ENCODE data around the gene ARSJ. TPM values are rescaled to one million over a fixed set of nuclear protein-coding genes. Genes with fewer than 3 reads are reported as not detected.
A peak's percentile ranks its signal among the peaks of the same experiment; 100 is the strongest.

ARSJ gene
- 4.3 TPM for total RNA-seq
- 1 to 10 TPM; 2.4 to 6.9 (median 4.5) TPM for polyA plus RNA-seq (ENCODE audit: insufficient read depth in 1 of 8, insufficient read length in 8 of 8, low replicate concordance in 1 of 8)
- long read RNA-seq, donor 1: 0 reads
- long read RNA-seq, donor 2, full-length matches to known transcripts: 1 of 1 reads
- long read RNA-seq, donor 2, partial matches to known transcripts: 0 of 1 reads
- long read RNA-seq, donor 2, other reads (novel, unspliced or antisense): 0 of 1 reads
- long read RNA-seq, donor 3, full-length matches to known transcripts: 1 of 1 reads
- long read RNA-seq, donor 3, partial matches to known transcripts: 0 of 1 reads
- long read RNA-seq, donor 3, other reads (novel, unspliced or antisense): 0 of 1 reads
- long read RNA-seq, donor 4: 0 reads
- long read RNA-seq, donor 5, full-length matches to known transcripts: 2 of 2 reads
- long read RNA-seq, donor 5, partial matches to known transcripts: 0 of 2 reads
- long read RNA-seq, donor 5, other reads (novel, unspliced or antisense): 0 of 2 reads
- long read RNA-seq, donor 6, full-length matches to known transcripts: 2 of 2 reads
- long read RNA-seq, donor 6, partial matches to known transcripts: 0 of 2 reads
- long read RNA-seq, donor 6, other reads (novel, unspliced or antisense): 0 of 2 reads
- long read RNA-seq, donor 7, full-length matches to known transcripts: 1 of 1 reads
- long read RNA-seq, donor 7, partial matches to known transcripts: 0 of 1 reads
- long read RNA-seq, donor 7, other reads (novel, unspliced or antisense): 0 of 1 reads
- long read RNA-seq, donor 8, full-length matches to known transcripts: 1 of 1 reads
- long read RNA-seq, donor 8, partial matches to known transcripts: 0 of 1 reads
- long read RNA-seq, donor 8, other reads (novel, unspliced or antisense): 0 of 1 reads
- long read RNA-seq, donor 9, full-length matches to known transcripts: 2 of 2 reads
- long read RNA-seq, donor 9, partial matches to known transcripts: 0 of 2 reads
- long read RNA-seq, donor 9, other reads (novel, unspliced or antisense): 0 of 2 reads
- long read RNA-seq, donor 10: 0 reads
- long read RNA-seq, donor 11: 0 reads

DNA sequence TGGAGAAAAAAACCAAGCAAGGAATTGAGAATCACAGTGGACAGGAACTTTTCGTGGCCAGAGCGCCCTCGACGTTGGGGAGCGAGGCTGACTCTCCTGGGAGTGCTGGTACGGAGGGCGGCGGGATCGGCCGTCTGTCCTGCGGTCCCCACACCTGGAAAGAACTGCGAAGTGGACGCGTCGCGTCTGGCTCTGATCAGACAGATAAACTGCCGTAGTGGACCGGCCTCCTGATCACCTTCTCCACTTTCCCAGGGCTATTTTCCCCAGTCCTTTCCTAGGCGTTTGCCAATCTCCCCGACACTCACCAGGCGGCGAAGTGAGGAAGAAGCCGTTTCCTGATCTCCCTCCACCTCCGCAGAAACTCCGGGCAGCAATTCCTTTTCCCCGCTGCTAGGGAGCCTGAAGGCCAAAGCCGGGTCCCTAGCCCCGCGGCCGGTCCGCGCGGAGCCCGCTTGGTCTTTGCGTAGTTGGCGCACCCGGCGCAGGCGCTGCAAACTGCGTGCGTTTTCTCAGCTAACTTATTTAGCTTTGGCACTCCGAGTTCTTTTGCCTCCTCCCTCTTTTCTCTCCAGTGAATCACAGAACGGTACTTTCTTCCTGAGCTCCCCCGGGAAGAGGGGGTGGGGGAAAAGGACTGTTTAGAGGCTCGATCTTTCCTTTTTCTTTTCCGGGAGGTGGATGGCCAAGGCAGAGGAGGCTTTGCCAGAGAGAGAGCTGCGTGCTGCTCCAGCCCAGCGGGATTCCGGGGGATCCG, at the start of gene ARSJ:
ARSJ (minus strand) TSS at position 500 of the 757 bp plus-strand sequence. CDS start 813 bp downstream, outside the sequence.
- peaks cover 2% of the 10 kb centered on the region for H3K9me3 ChIP-seq (replicated peaks; ENCODE audit: control insufficient read depth, low read depth, low read length)
- H3K4me1 ChIP-seq (ENCODE audit: control insufficient read depth, insufficient read depth, low read length): peaks cover 4% of the 10 kb centered on the region
- peak; percentile 86 for DNase-seq
- H3K27me3 ChIP-seq (ENCODE audit: control insufficient read depth, insufficient read depth, low read length): peaks cover 16% of the 10 kb centered on the region
- H3K36me3 ChIP-seq (ENCODE audit: control insufficient read depth, insufficient read depth, low read length): no peaks in the 10 kb centered on the region
- peak within 1 kb of the TSS; percentile 82 for H3K27ac ChIP-seq (ENCODE audit: low read length)
- 0% methylated on average over 46 of the region's 50 CpGs for WGBS (ENCODE audit: insufficient coverage)
- H3K4me3 ChIP-seq (ENCODE audit: low read length): peak within 1 kb of the TSS; percentile 65

DNA sequence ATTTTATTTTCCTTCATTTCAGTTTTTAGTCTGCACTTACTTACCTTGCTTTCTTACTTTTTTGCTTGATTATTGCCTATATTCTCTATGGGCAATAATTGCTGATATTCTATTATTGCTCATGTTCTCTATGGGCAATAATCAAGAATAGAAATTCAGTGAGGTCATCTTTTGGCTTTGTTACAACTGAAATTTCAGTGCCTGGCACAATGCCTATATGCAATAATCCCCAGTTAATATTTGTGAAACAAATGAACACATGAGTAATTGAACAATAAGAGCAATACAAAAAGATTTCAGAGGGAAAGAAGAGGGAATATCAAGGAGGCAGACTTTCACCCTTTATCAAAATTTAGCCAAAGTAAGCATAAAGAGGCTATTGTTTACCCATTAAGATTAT, 48.6 kb upstream of the ARSJ start:
- Histone ChIP-seq H3K27ac (ENCODE audit: low read length) (no peak overlapping the region), H3K4me3 (ENCODE audit: low read length) (no peak overlapping the region), H3K4me1 (ENCODE audit: control insufficient read depth, insufficient read depth, low read length) (no peaks in the 10 kb centered on the region), H3K27me3 (ENCODE audit: control insufficient read depth, insufficient read depth, low read length) (no peaks in the 10 kb centered on the region), H3K9me3 (replicated peaks; ENCODE audit: control insufficient read depth, low read depth, low read length) (no peaks in the 10 kb centered on the region), H3K36me3 (ENCODE audit: control insufficient read depth, insufficient read depth, low read length) (no peaks in the 10 kb centered on the region)
- no peak for DNase-seq

GRCh38 chr4:114027596-114027995, 48.1 kb upstream of the ARSJ start:
- DNase-seq: no peak

GRCh38 chr4:114026447-114026846, 47.0 kb upstream of the ARSJ start:
- no peak overlapping the region for H3K27ac ChIP-seq (ENCODE audit: low read length)
- H3K4me3 ChIP-seq (ENCODE audit: low read length): no peak overlapping the region
- WGBS (ENCODE audit: insufficient coverage): no CpG with 5 or more reads among the region's 3 CpGs
- no peaks in the 10 kb centered on the region for H3K27me3 ChIP-seq (ENCODE audit: control insufficient read depth, insufficient read depth, low read length)
- H3K9me3 ChIP-seq (replicated peaks; ENCODE audit: control insufficient read depth, low read depth, low read length): no peaks in the 10 kb centered on the region
- no peaks in the 10 kb centered on the region for H3K4me1 ChIP-seq (ENCODE audit: control insufficient read depth, insufficient read depth, low read length)
- DNase-seq: no peak
- H3K36me3 ChIP-seq (ENCODE audit: control insufficient read depth, insufficient read depth, low read length): no peaks in the 10 kb centered on the region

More at GRCh38 chr4:114027596-114027995, 48.1 kb upstream of the ARSJ start:
- no peak overlapping the region for H3K27ac ChIP-seq (ENCODE audit: low read length)
- no peaks in the 10 kb centered on the region for H3K36me3 ChIP-seq (ENCODE audit: control insufficient read depth, insufficient read depth, low read length)
- no peaks in the 10 kb centered on the region for H3K4me1 ChIP-seq (ENCODE audit: control insufficient read depth, insufficient read depth, low read length)
- no peak overlapping the region for H3K4me3 ChIP-seq (ENCODE audit: low read length)
- no peaks in the 10 kb centered on the region for H3K27me3 ChIP-seq (ENCODE audit: control insufficient read depth, insufficient read depth, low read length)
- no peaks in the 10 kb centered on the region for H3K9me3 ChIP-seq (replicated peaks; ENCODE audit: control insufficient read depth, low read depth, low read length)

GRCh38 chr4:114025176-114025777, 45.8 kb upstream of the ARSJ start:
- H3K36me3 ChIP-seq (ENCODE audit: control insufficient read depth, insufficient read depth, low read length): no peaks in the 10 kb centered on the region
- WGBS (ENCODE audit: insufficient coverage): 75% methylated on average over 3 of the region's 5 CpGs
- no peaks in the 10 kb centered on the region for H3K4me1 ChIP-seq (ENCODE audit: control insufficient read depth, insufficient read depth, low read length)
- DNase-seq: no peak
- no peak overlapping the region for H3K4me3 ChIP-seq (ENCODE audit: low read length)
- H3K27me3 ChIP-seq (ENCODE audit: control insufficient read depth, insufficient read depth, low read length): no peaks in the 10 kb centered on the region
- H3K9me3 ChIP-seq (replicated peaks; ENCODE audit: control insufficient read depth, low read depth, low read length): no peaks in the 10 kb centered on the region
- H3K27ac ChIP-seq (ENCODE audit: low read length): no peak overlapping the region

- H3K9me3 ChIP-seq (replicated peaks; ENCODE audit: control insufficient read depth, low read depth, low read length): no peaks in the 10 kb centered on the region
- no peaks in the 10 kb centered on the region for H3K4me1 ChIP-seq (ENCODE audit: control insufficient read depth, insufficient read depth, low read length)
- H3K4me3 ChIP-seq (ENCODE audit: low read length): no peak overlapping the region
- H3K27ac ChIP-seq (ENCODE audit: low read length): peak overlapping the region; percentile 15
- no CpG with 5 or more reads among the region's 3 CpGs for WGBS (ENCODE audit: insufficient coverage)
- no peaks in the 10 kb centered on the region for H3K36me3 ChIP-seq (ENCODE audit: control insufficient read depth, insufficient read depth, low read length)
- peak; percentile 53 for DNase-seq
- no peaks in the 10 kb centered on the region for H3K27me3 ChIP-seq (ENCODE audit: control insufficient read depth, insufficient read depth, low read length)
These were observed 42.0 kb upstream of the ARSJ start for GRCh38 chr4:114021451-114021850.

GRCh38 chr4:114019969-114020358, 40.5 kb upstream of the ARSJ start:
- no peak for DNase-seq
- no peaks in the 10 kb centered on the region for H3K36me3 ChIP-seq (ENCODE audit: control insufficient read depth, insufficient read depth, low read length)
- no peaks in the 10 kb centered on the region for H3K4me1 ChIP-seq (ENCODE audit: control insufficient read depth, insufficient read depth, low read length)
- H3K4me3 ChIP-seq (ENCODE audit: low read length): no peak overlapping the region
- H3K27me3 ChIP-seq (ENCODE audit: control insufficient read depth, insufficient read depth, low read length): no peaks in the 10 kb centered on the region
- no peaks in the 10 kb centered on the region for H3K9me3 ChIP-seq (replicated peaks; ENCODE audit: control insufficient read depth, low read depth, low read length)
- WGBS (ENCODE audit: insufficient coverage): no CpG with 5 or more reads among the region's 1 CpG
- no peak overlapping the region for H3K27ac ChIP-seq (ENCODE audit: low read length)

- no peaks in the 10 kb centered on the region for H3K36me3 ChIP-seq (ENCODE audit: control insufficient read depth, insufficient read depth, low read length)
- H3K27ac ChIP-seq (ENCODE audit: low read length): no peak overlapping the region
- no CpG with 5 or more reads among the region's 2 CpGs for WGBS (ENCODE audit: insufficient coverage)
- no peak overlapping the region for H3K4me3 ChIP-seq (ENCODE audit: low read length)
- peak; percentile 28 for DNase-seq
- no peaks in the 10 kb centered on the region for H3K4me1 ChIP-seq (ENCODE audit: control insufficient read depth, insufficient read depth, low read length)
- H3K9me3 ChIP-seq (replicated peaks; ENCODE audit: control insufficient read depth, low read depth, low read length): no peaks in the 10 kb centered on the region
- no peaks in the 10 kb centered on the region for H3K27me3 ChIP-seq (ENCODE audit: control insufficient read depth, insufficient read depth, low read length)
These were observed 40.0 kb upstream of the ARSJ start for GRCh38 chr4:114019276-114019968.
